NB4 (cell line): ENCODE measurements around the gene NOD1.

ENCODE experiments used
- TF ChIP-seq, protein P1 (sequence below): IDR thresholded peaks from one replicate; pipeline ENCODE4 v1.5.1; 2012; ENCODE audit warnings: low read depth, low read length
- TF ChIP-seq, protein P2 (sequence below): IDR thresholded peaks from 2 replicates; pipeline ENCODE4 v1.6.1; 2011; ENCODE audit warnings: low read depth, low read length

- TF ChIP-seq, protein P1, sequence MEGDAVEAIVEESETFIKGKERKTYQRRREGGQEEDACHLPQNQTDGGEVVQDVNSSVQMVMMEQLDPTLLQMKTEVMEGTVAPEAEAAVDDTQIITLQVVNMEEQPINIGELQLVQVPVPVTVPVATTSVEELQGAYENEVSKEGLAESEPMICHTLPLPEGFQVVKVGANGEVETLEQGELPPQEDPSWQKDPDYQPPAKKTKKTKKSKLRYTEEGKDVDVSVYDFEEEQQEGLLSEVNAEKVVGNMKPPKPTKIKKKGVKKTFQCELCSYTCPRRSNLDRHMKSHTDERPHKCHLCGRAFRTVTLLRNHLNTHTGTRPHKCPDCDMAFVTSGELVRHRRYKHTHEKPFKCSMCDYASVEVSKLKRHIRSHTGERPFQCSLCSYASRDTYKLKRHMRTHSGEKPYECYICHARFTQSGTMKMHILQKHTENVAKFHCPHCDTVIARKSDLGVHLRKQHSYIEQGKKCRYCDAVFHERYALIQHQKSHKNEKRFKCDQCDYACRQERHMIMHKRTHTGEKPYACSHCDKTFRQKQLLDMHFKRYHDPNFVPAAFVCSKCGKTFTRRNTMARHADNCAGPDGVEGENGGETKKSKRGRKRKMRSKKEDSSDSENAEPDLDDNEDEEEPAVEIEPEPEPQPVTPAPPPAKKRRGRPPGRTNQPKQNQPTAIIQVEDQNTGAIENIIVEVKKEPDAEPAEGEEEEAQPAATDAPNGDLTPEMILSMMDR: no peak
- TF ChIP-seq, protein P2, sequence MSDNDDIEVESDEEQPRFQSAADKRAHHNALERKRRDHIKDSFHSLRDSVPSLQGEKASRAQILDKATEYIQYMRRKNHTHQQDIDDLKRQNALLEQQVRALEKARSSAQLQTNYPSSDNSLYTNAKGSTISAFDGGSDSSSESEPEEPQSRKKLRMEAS: no peak
Observed at GRCh38 chr7:30475580-30475979, 3.0 kb downstream of the NOD1 start.
